OCI-LY7 (cell line): ENCODE results near the gene ACADS. TPM values are rescaled to one million over a fixed set of nuclear protein-coding genes. Genes with fewer than 3 reads are reported as not detected.

Experiments
- BruUV-seq: library from RNA; stranded (reverse); fragments of 400-500 nt; replicated peaks from 2 replicates; lab custom pipeline; 2021; lab: Mats Ljungman, UMichigan
- CTCF ChIA-PET: fragments of 300-600 bp; sonication (Branson Sonifier 250); formaldehyde crosslinking; loops from one replicate; lab custom pipeline; 2022; ENCODE audit warnings: antibody characterized with exemption; ENCODE audit not compliant: unreplicated experiment; lab: Charles Lee
- POLR2A ChIA-PET: fragments of 300-600 bp; sonication (Branson Sonifier 250); formaldehyde crosslinking; loops from one replicate; lab custom pipeline; 2022; ENCODE audit warnings: antibody characterized with exemption; lab: Charles Lee
- DNase-seq: peaks from one replicate; pipeline ENCODE4 v3.0.0-alpha.2; 2015; ENCODE audit warnings: low spot score
- H2AFZ ChIP-seq: fragments of 200-600 bp; sonication (generic), shearing (Covaris generic); 2 replicates; pipeline ENCODE4 v1.6.1; 2014; ENCODE audit warnings: mild to moderate bottlenecking, antibody characterized with exemption, low read length, moderate library complexity
- H3K27ac ChIP-seq: fragments of 200-600 bp; sonication (generic); 2 replicates; pipeline ENCODE4 v1.5.1; 2014; ENCODE audit warnings: mixed run types, low read depth, mild to moderate bottlenecking, moderate library complexity, low read length, inconsistent platforms; ENCODE audit not compliant: poor library complexity, severe bottlenecking
- H3K36me3 ChIP-seq: fragments of 200-600 bp; sonication (generic); 2 replicates; pipeline ENCODE4 v1.6.1; 2014; ENCODE audit warnings: mild to moderate bottlenecking, antibody characterized with exemption, low read length, moderate library complexity, mixed read lengths; ENCODE audit not compliant: insufficient read depth
- H3K4me1 ChIP-seq: fragments of 200-600 bp; sonication (generic); 2 replicates; pipeline ENCODE4 v1.5.1; 2014; ENCODE audit warnings: mild to moderate bottlenecking, low read length; ENCODE audit not compliant: insufficient read depth, poor library complexity, severe bottlenecking
- H3K4me2 ChIP-seq: fragments of 200-600 bp; sonication (generic); 2 replicates; pipeline ENCODE4 v1.6.1; 2014; ENCODE audit warnings: mild to moderate bottlenecking, low read length
- H3K4me3 ChIP-seq: fragments of 200-600 bp; sonication (generic); 2 replicates; pipeline ENCODE4 v1.5.1; 2014; ENCODE audit warnings: mild to moderate bottlenecking, low read depth, low read length; ENCODE audit not compliant: poor library complexity, severe bottlenecking
- H3K79me2 ChIP-seq: fragments of 200-600 bp; sonication (generic); 2 replicates; pipeline ENCODE4 v1.6.1; 2016; ENCODE audit warnings: low read depth, mild to moderate bottlenecking, low read length, moderate library complexity, mixed read lengths; ENCODE audit not compliant: insufficient read depth
- H3K9me2 ChIP-seq: fragments of 200-600 bp; sonication (generic); 2 replicates; pipeline ENCODE4 v1.6.1; 2016; ENCODE audit warnings: mild to moderate bottlenecking, low read length, mixed read lengths; ENCODE audit not compliant: insufficient read depth
- H3K9me3 ChIP-seq: fragments of 200-600 bp; sonication (generic); 2 replicates; pipeline ENCODE4 v1.6.1; 2014; ENCODE audit warnings: mild to moderate bottlenecking, mixed run types, low read length, mixed read lengths
- H4K20me1 ChIP-seq: fragments of 200-600 bp; sonication (generic); 2 replicates; pipeline ENCODE4 v1.6.1; 2014; ENCODE audit warnings: mild to moderate bottlenecking, antibody characterized with exemption, low read length, moderate library complexity, mixed read lengths; ENCODE audit not compliant: insufficient read depth
- EZH2phosphoT487 ChIP-seq: fragments of 200-600 bp; sonication (generic); IDR thresholded peaks from 2 replicates; pipeline ENCODE4 v1.6.1; 2018; ENCODE audit warnings: low read depth, borderline replicate concordance, mild to moderate bottlenecking, mixed run types, antibody characterized with exemption, low read length, moderate library complexity, mixed read lengths
- intact Hi-C: fragments of 100-400 bp; cut with micrococcal nuclease; formaldehyde crosslinking; loops from one replicate; pipeline ENCODE4 v1.10.0; 2022; ENCODE audit not compliant: unreplicated experiment
- total RNA-seq, 2 experiments: library from RNA; depleted of rRNA in 1 of 2; stranded (reverse); fragments of >200 nt in 1 of 2; shearing (Covaris generic) in 1 of 2; gene quantifications; 2 replicates each; pipeline ENCODE4 v1.2.3, GENCODE V29; 2014 to 2022
- TF ChIP-seq, protein P1 (sequence below): fragments of 200-600 bp; sonication (generic); conservative IDR thresholded peaks from 2 replicates; pipeline ENCODE4 v1.5.1; 2014; ENCODE audit warnings: mild to moderate bottlenecking, antibody characterized with exemption, low read length, moderate library complexity, mixed read lengths

The ACADS gene
- total RNA-seq, 2 experiments from 2014 or later: 8.8 to 11.2 TPM

DNA sequence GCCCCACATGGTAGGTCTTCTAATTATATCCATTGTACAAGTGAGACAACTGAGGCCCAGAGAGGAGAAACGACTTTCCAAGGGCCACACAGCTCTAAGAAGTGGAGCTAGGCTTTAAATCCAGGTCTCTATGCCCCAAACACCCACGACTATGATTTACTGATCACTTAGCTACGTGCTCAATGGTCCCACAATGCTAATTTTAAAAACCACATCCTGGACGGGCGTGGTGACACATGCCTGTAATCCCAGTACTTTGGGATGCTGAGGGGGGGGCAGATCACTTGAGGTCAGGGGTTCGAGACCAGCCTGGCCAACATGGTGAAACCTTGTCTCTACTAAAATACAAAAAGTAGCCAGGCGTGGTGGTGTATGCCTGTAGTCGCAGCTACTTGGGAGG, 47.1 kb upstream of the ACADS start:
- no peaks in the 10 kb centered on the region for H3K79me2 ChIP-seq
- intact Hi-C loops: no loop called here
- ChIA-PET POLR2A (interaction anchor here (0.7 to 1.5 kb wide), 4 partner anchors 9 to 691 kb away, joined by 3 to 11 read pairs (median 6); no protein-coding TSS in a partner anchor), CTCF (interaction anchor here (0.8 to 1.5 kb wide), 2 partner anchors 13 to 29 kb away, joined by 3 to 4 read pairs; no protein-coding TSS in a partner anchor)
- H2AFZ ChIP-seq: peak overlapping the region; percentile 45; the same call in 1 of the 2 replicates
- no peaks in the 10 kb centered on the region for H3K9me2 ChIP-seq
- H3K4me2 ChIP-seq: peak overlapping the region; percentile 56
- no peaks in the 10 kb centered on the region for H3K9me3 ChIP-seq
- H3K27ac ChIP-seq: peak overlapping the region; percentile 66
- H4K20me1 ChIP-seq: no peaks in the 10 kb centered on the region
- no peak for DNase-seq
- no peaks in the 10 kb centered on the region for H3K36me3 ChIP-seq
- peaks cover 62% of the 10 kb centered on the region for H3K4me1 ChIP-seq
- no peak overlapping the region for H3K4me3 ChIP-seq
- TF ChIP-seq, protein P1, sequence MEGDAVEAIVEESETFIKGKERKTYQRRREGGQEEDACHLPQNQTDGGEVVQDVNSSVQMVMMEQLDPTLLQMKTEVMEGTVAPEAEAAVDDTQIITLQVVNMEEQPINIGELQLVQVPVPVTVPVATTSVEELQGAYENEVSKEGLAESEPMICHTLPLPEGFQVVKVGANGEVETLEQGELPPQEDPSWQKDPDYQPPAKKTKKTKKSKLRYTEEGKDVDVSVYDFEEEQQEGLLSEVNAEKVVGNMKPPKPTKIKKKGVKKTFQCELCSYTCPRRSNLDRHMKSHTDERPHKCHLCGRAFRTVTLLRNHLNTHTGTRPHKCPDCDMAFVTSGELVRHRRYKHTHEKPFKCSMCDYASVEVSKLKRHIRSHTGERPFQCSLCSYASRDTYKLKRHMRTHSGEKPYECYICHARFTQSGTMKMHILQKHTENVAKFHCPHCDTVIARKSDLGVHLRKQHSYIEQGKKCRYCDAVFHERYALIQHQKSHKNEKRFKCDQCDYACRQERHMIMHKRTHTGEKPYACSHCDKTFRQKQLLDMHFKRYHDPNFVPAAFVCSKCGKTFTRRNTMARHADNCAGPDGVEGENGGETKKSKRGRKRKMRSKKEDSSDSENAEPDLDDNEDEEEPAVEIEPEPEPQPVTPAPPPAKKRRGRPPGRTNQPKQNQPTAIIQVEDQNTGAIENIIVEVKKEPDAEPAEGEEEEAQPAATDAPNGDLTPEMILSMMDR: no peak
- no peak for TF ChIP-seq EZH2phosphoT487
- no TSS peak for BruUV-seq

DNA sequence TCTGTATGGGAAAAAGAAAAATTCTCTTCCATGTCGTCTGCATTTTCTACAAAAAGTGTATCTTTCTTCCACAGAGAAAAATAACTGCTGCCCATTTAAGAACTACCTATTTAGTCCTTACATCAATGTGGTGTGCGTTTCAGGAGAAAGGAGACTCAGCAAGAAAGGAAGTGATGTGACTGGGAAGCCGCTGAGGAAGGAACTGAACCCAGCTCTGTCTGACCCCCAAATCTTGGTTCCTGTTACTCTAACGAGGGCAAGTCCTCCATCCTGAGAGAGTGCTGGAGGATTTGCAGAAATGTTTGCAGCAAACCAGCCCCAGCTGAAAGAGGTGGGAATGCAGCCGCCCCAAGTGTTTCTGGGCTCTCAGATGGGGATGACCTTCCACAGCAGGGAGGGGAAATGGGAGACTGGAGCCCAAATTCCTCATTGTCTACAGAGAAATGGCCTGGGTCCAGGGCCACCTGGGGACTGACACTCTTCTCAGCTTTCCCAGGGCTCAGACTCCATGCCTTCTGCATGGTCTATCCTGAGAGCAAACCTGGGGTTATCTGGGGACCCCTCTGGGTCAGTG, 45.4 kb upstream of the ACADS start:
- DNase-seq: peak; percentile 26

More for the DNA sequence above, 45.4 kb upstream of the ACADS start:
- TF ChIP-seq, protein P1: no peak
- TF ChIP-seq EZH2phosphoT487: no peak
- Histone ChIP-seq H3K4me1 (peaks cover 61% of the 10 kb centered on the region), H3K4me3 (no peak overlapping the region), H3K9me2 (no peaks in the 10 kb centered on the region), H3K36me3 (no peaks in the 10 kb centered on the region), H2AFZ (peak overlapping the region; percentile 91), H4K20me1 (no peaks in the 10 kb centered on the region), H3K79me2 (no peaks in the 10 kb centered on the region), H3K4me2 (peak overlapping the region; percentile 42), H3K27ac (peak overlapping the region; percentile 21), H3K9me3 (no peaks in the 10 kb centered on the region; the same call in 1 of the 2 replicates)
- no TSS peak for BruUV-seq
- ChIA-PET CTCF (interaction anchor here (0.6 to 1.5 kb wide), 2 partner anchors 14 to 211 kb away, joined by 3 read pairs; partner anchors contain the start of gene SRSF9), POLR2A (interaction anchor here (1.0 kb wide), 1 partner anchor 10 kb away, joined by 3 read pairs; no protein-coding TSS in a partner anchor)
- intact Hi-C loops: no loop called here
